Epithelial cell of proximal tubule (primary cell): ENCODE measurements around the gene DNAJB4. TPM values are rescaled to one million over a fixed set of nuclear protein-coding genes. Genes with fewer than 3 reads are reported as not detected.
"Not testable (repeated sequence)": the region's sequence is repeated elsewhere in the genome, so short reads cannot be mapped to it uniquely, and the experiment has no call there.

Source experiments
- DNase-seq: peaks from one replicate; pipeline ENCODE4 v3.0.0-alpha.2; 2011; ENCODE audit warnings: low read depth
- H3K4me3 ChIP-seq: 2 replicates; pipeline ENCODE4 v1.5.1; 2011; ENCODE audit warnings: low read depth, mild to moderate bottlenecking, low read length
- total RNA-seq: library from RNA; depleted of rRNA; stranded (reverse); fragments of >200 nt; gene quantifications from 2 replicates; pipeline ENCODE4 v1.2.3, GENCODE V29; 2015
- TF ChIP-seq, protein P1 (sequence below): conservative IDR thresholded peaks from 2 replicates; pipeline ENCODE4 v1.5.1; 2012; ENCODE audit warnings: low read depth, mild to moderate bottlenecking, low read length

DNAJB4 gene
- total RNA-seq, 1 donor from 2014 or later, result 3.6 TPM

- TF ChIP-seq, protein P1, sequence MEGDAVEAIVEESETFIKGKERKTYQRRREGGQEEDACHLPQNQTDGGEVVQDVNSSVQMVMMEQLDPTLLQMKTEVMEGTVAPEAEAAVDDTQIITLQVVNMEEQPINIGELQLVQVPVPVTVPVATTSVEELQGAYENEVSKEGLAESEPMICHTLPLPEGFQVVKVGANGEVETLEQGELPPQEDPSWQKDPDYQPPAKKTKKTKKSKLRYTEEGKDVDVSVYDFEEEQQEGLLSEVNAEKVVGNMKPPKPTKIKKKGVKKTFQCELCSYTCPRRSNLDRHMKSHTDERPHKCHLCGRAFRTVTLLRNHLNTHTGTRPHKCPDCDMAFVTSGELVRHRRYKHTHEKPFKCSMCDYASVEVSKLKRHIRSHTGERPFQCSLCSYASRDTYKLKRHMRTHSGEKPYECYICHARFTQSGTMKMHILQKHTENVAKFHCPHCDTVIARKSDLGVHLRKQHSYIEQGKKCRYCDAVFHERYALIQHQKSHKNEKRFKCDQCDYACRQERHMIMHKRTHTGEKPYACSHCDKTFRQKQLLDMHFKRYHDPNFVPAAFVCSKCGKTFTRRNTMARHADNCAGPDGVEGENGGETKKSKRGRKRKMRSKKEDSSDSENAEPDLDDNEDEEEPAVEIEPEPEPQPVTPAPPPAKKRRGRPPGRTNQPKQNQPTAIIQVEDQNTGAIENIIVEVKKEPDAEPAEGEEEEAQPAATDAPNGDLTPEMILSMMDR, result peak; percentile 14
- no peak overlapping the region for H3K4me3 ChIP-seq
- DNase-seq, result no peak
Measured at GRCh38 chr1:78060857-78061563, 56.3 kb downstream of the DNAJB4 start.

- DNase-seq, result no peak
- TF ChIP-seq, protein P1, result no peak
- no peak overlapping the region for H3K4me3 ChIP-seq
Measured at GRCh38 chr1:78061825-78062523, 57.2 kb downstream of the DNAJB4 start.

DNA sequence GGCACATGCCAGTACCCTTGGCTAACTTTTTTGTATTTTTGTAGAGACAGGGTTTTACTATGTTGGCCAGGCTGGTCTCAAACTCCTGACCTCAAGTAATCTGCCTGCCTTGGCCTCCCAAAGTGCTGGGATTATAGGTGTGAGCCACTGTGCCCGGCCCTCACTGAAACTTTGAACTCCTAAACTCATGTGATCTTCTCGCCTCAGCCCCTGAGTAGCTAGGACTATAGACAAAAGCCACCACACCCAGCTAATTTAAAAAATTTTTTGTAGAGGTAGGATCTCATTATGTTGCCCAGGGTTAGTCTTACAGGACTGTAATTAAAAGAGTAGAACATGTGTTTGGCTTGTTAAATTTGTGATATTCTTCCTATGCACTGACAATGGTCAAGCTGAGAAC is 60.1 kb downstream of the DNAJB4 start:
- DNase-seq, H3K4me3 ChIP-seq: not testable (repeated sequence)

Other genes with a start within 250 kb of the DNAJB4 start
- 41.1 and 44.1 TPM in 2 replicates for gene USP33, start 245.1 kb upstream of the DNAJB4 start, total RNA-seq
- 7.9 and 8.9 TPM in 2 replicates for gene MIGA1, start 225.3 kb upstream of the DNAJB4 start, total RNA-seq
- gene NEXN, start 116.3 kb upstream of the DNAJB4 start, total RNA-seq, result 13.5 and 17.2 TPM in 2 replicates
- gene FUBP1, start 25.9 kb upstream of the DNAJB4 start, total RNA-seq, result 81.2 and 133 TPM in 2 replicates
- gene GIPC2, start 41.0 kb downstream of the DNAJB4 start, total RNA-seq, result 1.4 and 1.5 TPM in 2 replicates